Endothelial cell of umbilical vein (primary cell): Measurements from ENCODE around the gene CACHD1. TPM values are rescaled to one million over a fixed set of nuclear protein-coding genes. Genes with fewer than 3 reads are reported as not detected.

Source experiments
- BruUV-seq: library from RNA; stranded (reverse); fragments of 400-500 nt; replicated peaks from 2 replicates; lab custom pipeline; 2021; lab: Mats Ljungman, UMichigan
- CTCF ChIA-PET: fragments of 300-600, 350-600 bp; sonication (Branson Sonifier 250); formaldehyde crosslinking; loops from one replicate; lab custom pipeline; 2021; ENCODE audit warnings: antibody characterized with exemption, inconsistent platforms; lab: Charles Lee
- POLR2A ChIA-PET: fragments of 300-600, 350-600 bp; sonication (Branson Sonifier 250); formaldehyde crosslinking; loops from one replicate; lab custom pipeline; 2021; ENCODE audit warnings: antibody characterized with exemption, inconsistent platforms; lab: Charles Lee
- DNase-seq: peaks from one replicate; pipeline ENCODE4 v3.0.0-alpha.2; 2011; ENCODE audit warnings: low read depth, low spot score
- FAIRE-seq: peaks from 2 replicates; lab custom pipeline; 2011; peaks lifted over from hg19 to GRCh38; lab: Jason Lieb, UNC
- H2AFZ ChIP-seq: 2 replicates; pipeline ENCODE4 v1.6.0; 2012; ENCODE audit warnings: low read depth, low read length, control low read depth, inconsistent platforms
- H3K27ac ChIP-seq: 2 replicates; pipeline ENCODE4 v1.5.1; 2011; ENCODE audit warnings: low read depth, mild to moderate bottlenecking, control low read depth, low read length, moderate library complexity; ENCODE audit not compliant: insufficient read depth
- H3K27me3 ChIP-seq, 2 experiments: 2 replicates each; pipeline versions ENCODE4 v1.6.0 to v1.6.1; 2011; ENCODE audit warnings: low read length in 2 of 2, mixed read lengths in 1 of 2; ENCODE audit not compliant: control insufficient read depth in 2 of 2, insufficient read depth in 2 of 2
- H3K36me3 ChIP-seq, 2 experiments: 2 replicates in 1 of 2; 3 replicates in 1 of 2; pipeline ENCODE4 v1.5.1; 2011; ENCODE audit warnings: low read length in 2 of 2, mild to moderate bottlenecking in 1 of 2, moderate library complexity in 1 of 2; ENCODE audit not compliant: control insufficient read depth in 2 of 2, insufficient read depth in 2 of 2; ENCODE audit errors: extremely low read depth in 1 of 2
- H3K4me1 ChIP-seq: 3 replicates; pipeline ENCODE4 v1.5.1; 2011; ENCODE audit warnings: mild to moderate bottlenecking, low read length; ENCODE audit not compliant: control insufficient read depth, insufficient read depth; ENCODE audit errors: extremely low read depth
- H3K4me2 ChIP-seq: 2 replicates; pipeline ENCODE4 v1.6.1; 2011; ENCODE audit warnings: low read length, control low read depth, mixed read lengths; ENCODE audit not compliant: insufficient read depth
- H3K4me3 ChIP-seq, 3 experiments: fragments of 200-600 bp in 1 of 3; sonication (generic), shearing (Covaris generic) in 1 of 3; replicated peaks in 1 of 3; 2 replicates each; pipeline ENCODE4 v1.5.1; 2011 to 2016; ENCODE audit warnings: control low read depth in 3 of 3, low read length in 3 of 3, mild to moderate bottlenecking in 2 of 3, inconsistent platforms in 1 of 3, low read depth in 1 of 3, moderate library complexity in 1 of 3; ENCODE audit not compliant: insufficient read depth in 1 of 3
- H3K79me2 ChIP-seq: 2 replicates; pipeline ENCODE4 v1.6.0; 2012; ENCODE audit warnings: low read length, inconsistent platforms; ENCODE audit not compliant: control insufficient read depth, insufficient read depth
- H3K9ac ChIP-seq: replicated peaks from 2 replicates; pipeline ENCODE3; 2011; ENCODE audit warnings: low read length, control low read depth; ENCODE audit not compliant: insufficient read depth; ENCODE audit errors: extremely low read depth
- H3K9me1 ChIP-seq: replicated peaks from 3 replicates; pipeline ENCODE4 v1.6.0; 2011; ENCODE audit warnings: mild to moderate bottlenecking, low read length; ENCODE audit not compliant: control insufficient read depth, insufficient read depth; ENCODE audit errors: extremely low read depth
- H3K9me3 ChIP-seq: replicated peaks from 2 replicates; pipeline ENCODE4 v1.5.1; 2012; ENCODE audit warnings: low read length, inconsistent platforms; ENCODE audit not compliant: control insufficient read depth, insufficient read depth
- H4K20me1 ChIP-seq: replicated peaks from 2 replicates; pipeline ENCODE3; 2011; ENCODE audit warnings: mild to moderate bottlenecking, low read length; ENCODE audit not compliant: control insufficient read depth, insufficient read depth; ENCODE audit errors: extremely low read depth
- CTCF ChIP-seq, 2 donors: IDR thresholded peaks; 1 replicate in 1 of 2; 2 replicates in 1 of 2; pipeline ENCODE4 v1.5.1; 2011; ENCODE audit warnings: low read length in 2 of 2, mild to moderate bottlenecking in 2 of 2, moderate library complexity in 2 of 2, control low read depth in 1 of 2, inconsistent platforms in 1 of 2, low read depth in 1 of 2; ENCODE audit not compliant: insufficient read depth in 1 of 2; ENCODE audit errors: extremely low read depth in 1 of 2
- EZH2 ChIP-seq: IDR thresholded peaks from 2 replicates; pipeline ENCODE4 v1.6.1; 2012; ENCODE audit warnings: borderline replicate concordance, low read depth, mild to moderate bottlenecking, moderate library complexity, low read length, inconsistent platforms; ENCODE audit not compliant: severe bottlenecking
- FOS ChIP-seq: IDR thresholded peaks from 2 replicates; pipeline ENCODE4 v1.6.1; 2011; ENCODE audit warnings: mild to moderate bottlenecking, low read length, moderate library complexity, borderline replicate concordance; ENCODE audit not compliant: insufficient read depth
- GATA2 ChIP-seq: IDR thresholded peaks from 2 replicates; pipeline ENCODE4 v1.7.0; 2011; ENCODE audit warnings: low read depth, mild to moderate bottlenecking, moderate library complexity, mixed read lengths, low read length; ENCODE audit not compliant: insufficient read length, insufficient read depth
- JUN ChIP-seq: IDR thresholded peaks from 2 replicates; pipeline ENCODE4 v1.6.1; 2011; ENCODE audit warnings: borderline replicate concordance, low read depth; ENCODE audit not compliant: insufficient read length, insufficient read depth
- MAX ChIP-seq: IDR thresholded peaks from 2 replicates; pipeline ENCODE4 v1.6.1; 2011; ENCODE audit not compliant: insufficient read depth, insufficient read length
- POLR2A ChIP-seq: IDR thresholded peaks from 2 replicates; pipeline ENCODE4 v1.6.1; 2012; ENCODE audit warnings: low read depth, mild to moderate bottlenecking, control low read depth, low read length
- dilution Hi-C: fragments of 300-500 bp; cut with MboI; formaldehyde crosslinking; loops from one replicate; pipeline ENCODE4 v1.15.0; 2019; ENCODE audit warnings: low sequenced_read_pairs; ENCODE audit not compliant: extremely low pct_ligation_motif_present
- intact Hi-C: fragments of 100-400 bp; cut with micrococcal nuclease; formaldehyde crosslinking; loops from one replicate; pipeline ENCODE4 v1.10.0; 2022
- polyA plus RNA-seq, 4 experiments: library from polyadenylated mRNA; depleted of rRNA in 3 of 4; stranded (reverse) in 3 of 4; unstranded in 1 of 4; fragments of >200 nt; gene quantifications; 2 replicates each; pipeline versions ENCODE4 v1.2.1 to v1.2.3, GENCODE V29; 2011 to 2012; ENCODE audit warnings: missing spikeins in 1 of 4
- total RNA-seq: library from RNA; stranded (reverse); gene quantifications from 2 replicates; pipeline ENCODE4 v1.2.3, GENCODE V29; 2021

The CACHD1 gene
- total and polyA plus RNA-seq, 2 donors (not counting 3 experiments of a cell fraction or from before 2014, with no cell fraction given) = 3.6 to 9.3 TPM

- no peak overlapping the region for H3K27ac ChIP-seq
- no peaks in the 10 kb centered on the region for H3K27me3 ChIP-seq
- no peak overlapping the region for H3K4me3 ChIP-seq
- dilution Hi-C loops (no loop called here), intact Hi-C loops (loop anchor here (1.0 to 2.0 kb wide), 2 partner anchors 114 to 315 kb away; partner anchors contain the start of gene CACHD1)
- H3K9me1 ChIP-seq = no peaks in the 10 kb centered on the region
- TF ChIP-seq FOS (no peak), CTCF (IDR thresholded peaks at IDR 0.05; ENCODE audit: extremely low read depth in 1 of 2, insufficient read depth in 1 of 2, low read depth in 1 of 2, low read length in 2 of 2) (peak in 1 of 2 donors; percentile 26), GATA2 (no peak), POLR2A (no peak), EZH2 (no peak), MAX (no peak), JUN (no peak)
- no peak overlapping the region for H3K9ac ChIP-seq
- H3K79me2 ChIP-seq = no peaks in the 10 kb centered on the region
- FAIRE-seq = no peak
- H3K4me1 ChIP-seq = no peaks in the 10 kb centered on the region
- H3K36me3 ChIP-seq = no peaks in the 10 kb centered on the region
- H4K20me1 ChIP-seq = no peaks in the 10 kb centered on the region
- no peak overlapping the region for H3K4me2 ChIP-seq
- peak; percentile 26 for DNase-seq
- CTCF ChIA-PET = interaction anchor here (1.0 to 1.3 kb wide), 2 partner anchors 9 to 17 kb away, joined by 3 to 4 read pairs; no protein-coding TSS in a partner anchor
- H3K9me3 ChIP-seq = no peaks in the 10 kb centered on the region
- POLR2A ChIA-PET = no interaction called here
- no TSS peak for BruUV-seq
- H2AFZ ChIP-seq = no peak overlapping the region
These were observed 114.5 kb downstream of the CACHD1 start for GRCh38 chr1:64584479-64584878.
